Calu3 (cell line): ENCODE measurements around the gene HOXA10. TPM values are rescaled to one million over a fixed set of nuclear protein-coding genes. Genes with fewer than 3 reads are reported as not detected.

Source experiments
- BruUV-seq: library from RNA; stranded (reverse); fragments of 400-500 nt; replicated peaks from 2 replicates; lab custom pipeline; 2021; lab: Mats Ljungman, UMichigan
- CTCF ChIA-PET: fragments of 300-600 bp; sonication (Branson Sonifier 250); formaldehyde crosslinking; loops from one replicate; lab custom pipeline; 2022; ENCODE audit warnings: antibody characterized with exemption; lab: Charles Lee
- DNase-seq: peaks from one replicate; pipeline ENCODE4 v3.0.0; 2022
- H3K27ac Mint-ChIP-seq: one replicate; pipeline ENCODE4 v1.8.0; 2022; ENCODE audit warnings: mixed read lengths; ENCODE audit not compliant: unreplicated experiment
- H3K27me3 Mint-ChIP-seq: one replicate; pipeline ENCODE4 v1.8.0; 2022; ENCODE audit warnings: mixed read lengths; ENCODE audit not compliant: unreplicated experiment
- H3K36me3 Mint-ChIP-seq: one replicate; pipeline ENCODE4 v1.8.0; 2022; ENCODE audit warnings: mild to moderate bottlenecking, moderate library complexity, mixed read lengths; ENCODE audit not compliant: insufficient read depth, unreplicated experiment
- H3K4me1 Mint-ChIP-seq: one replicate; pipeline ENCODE4 v1.8.0; 2022; ENCODE audit warnings: mild to moderate bottlenecking, low read depth, mixed read lengths; ENCODE audit not compliant: unreplicated experiment
- H3K4me3 Mint-ChIP-seq: one replicate; pipeline ENCODE4 v1.8.0; 2022; ENCODE audit warnings: mild to moderate bottlenecking, low read depth, moderate library complexity, mixed read lengths; ENCODE audit not compliant: unreplicated experiment
- H3K9me3 Mint-ChIP-seq: one replicate; pipeline ENCODE4 v1.8.0; 2022; ENCODE audit warnings: low read depth, mixed read lengths; ENCODE audit not compliant: unreplicated experiment
- intact Hi-C: fragments of 100-400 bp; cut with micrococcal nuclease; formaldehyde crosslinking; loops from one replicate; pipeline ENCODE4 v1.10.0; 2022; ENCODE audit not compliant: unreplicated experiment
- total RNA-seq: library from RNA; stranded (reverse); gene quantifications from 2 replicates; pipeline ENCODE4 v1.2.3, GENCODE V29; 2022
- TF ChIP-seq, protein P1 (sequence below): fragments of 200-600 bp; IDR thresholded peaks from one replicate; pipeline ENCODE4 v1.8.0; 2022; ENCODE audit warnings: antibody characterized with exemption; ENCODE audit not compliant: unreplicated experiment

HOXA10 gene
- total RNA-seq, 1 experiment from 2014 or later, result 11.8 TPM

DNA sequence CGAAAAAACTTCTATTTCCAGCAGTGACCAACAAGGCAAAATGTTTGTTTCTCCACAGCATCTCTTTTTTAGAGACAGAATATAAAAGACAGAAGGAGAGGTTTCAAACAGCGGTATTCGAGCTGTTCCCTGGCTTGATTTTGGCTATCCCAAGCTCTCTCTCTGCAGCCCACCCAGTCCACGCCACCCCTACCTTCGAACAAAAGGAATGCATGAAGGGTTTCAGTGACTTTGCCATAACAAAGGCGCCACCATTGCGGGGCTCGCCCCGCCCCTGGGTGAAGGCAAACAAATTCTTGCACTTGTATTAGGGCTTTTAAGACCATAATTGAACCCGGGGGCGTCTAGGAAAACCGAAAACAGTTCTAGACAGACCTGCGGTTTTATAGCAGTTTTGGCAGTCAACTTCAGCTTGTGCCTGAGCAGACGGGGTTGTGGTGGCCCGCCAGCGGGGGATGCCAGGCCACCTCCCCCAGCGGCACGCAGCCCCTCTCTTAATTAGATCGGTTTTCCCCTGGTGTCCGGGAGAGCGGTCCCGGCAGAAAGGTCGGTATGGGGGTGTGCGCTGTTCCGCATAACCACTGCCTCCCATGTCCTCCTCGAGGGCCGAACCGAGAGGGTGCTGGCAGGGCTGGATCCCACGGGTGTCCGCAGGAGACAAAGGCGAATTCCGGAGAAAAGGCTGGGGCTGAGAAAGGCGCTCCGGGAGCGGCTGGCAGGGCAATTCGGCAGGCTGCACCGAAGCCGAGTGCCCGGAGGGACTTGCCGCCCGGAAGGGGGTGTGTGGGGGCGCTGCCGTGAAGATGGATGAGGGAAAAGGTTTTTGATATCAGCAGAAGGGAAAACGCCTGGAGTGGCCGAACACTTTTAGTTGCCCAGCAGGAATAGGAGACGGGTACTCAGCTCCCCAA is 13.6 kb upstream of the HOXA10 start:
- BruUV-seq, result no TSS peak
- H3K4me1 Mint-ChIP-seq, result peaks cover 7% of the 10 kb centered on the region
- H3K9me3 Mint-ChIP-seq, result no peaks in the 10 kb centered on the region
- TF ChIP-seq, protein P1, sequence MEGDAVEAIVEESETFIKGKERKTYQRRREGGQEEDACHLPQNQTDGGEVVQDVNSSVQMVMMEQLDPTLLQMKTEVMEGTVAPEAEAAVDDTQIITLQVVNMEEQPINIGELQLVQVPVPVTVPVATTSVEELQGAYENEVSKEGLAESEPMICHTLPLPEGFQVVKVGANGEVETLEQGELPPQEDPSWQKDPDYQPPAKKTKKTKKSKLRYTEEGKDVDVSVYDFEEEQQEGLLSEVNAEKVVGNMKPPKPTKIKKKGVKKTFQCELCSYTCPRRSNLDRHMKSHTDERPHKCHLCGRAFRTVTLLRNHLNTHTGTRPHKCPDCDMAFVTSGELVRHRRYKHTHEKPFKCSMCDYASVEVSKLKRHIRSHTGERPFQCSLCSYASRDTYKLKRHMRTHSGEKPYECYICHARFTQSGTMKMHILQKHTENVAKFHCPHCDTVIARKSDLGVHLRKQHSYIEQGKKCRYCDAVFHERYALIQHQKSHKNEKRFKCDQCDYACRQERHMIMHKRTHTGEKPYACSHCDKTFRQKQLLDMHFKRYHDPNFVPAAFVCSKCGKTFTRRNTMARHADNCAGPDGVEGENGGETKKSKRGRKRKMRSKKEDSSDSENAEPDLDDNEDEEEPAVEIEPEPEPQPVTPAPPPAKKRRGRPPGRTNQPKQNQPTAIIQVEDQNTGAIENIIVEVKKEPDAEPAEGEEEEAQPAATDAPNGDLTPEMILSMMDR, result no peak
- peaks cover 83% of the 10 kb centered on the region for H3K27me3 Mint-ChIP-seq
- CTCF ChIA-PET, result interaction anchor here (0.8 to 1.7 kb wide), 4 partner anchors 8 to 387 kb away, joined by 3 to 4 read pairs (median 3); no protein-coding TSS in a partner anchor
- no peak overlapping the region for H3K27ac Mint-ChIP-seq
- peak overlapping the region; percentile 76 for H3K4me3 Mint-ChIP-seq
- H3K36me3 Mint-ChIP-seq, result peaks cover 25% of the 10 kb centered on the region
- DNase-seq, result no peak
- intact Hi-C loops, result no loop called here

DNA sequence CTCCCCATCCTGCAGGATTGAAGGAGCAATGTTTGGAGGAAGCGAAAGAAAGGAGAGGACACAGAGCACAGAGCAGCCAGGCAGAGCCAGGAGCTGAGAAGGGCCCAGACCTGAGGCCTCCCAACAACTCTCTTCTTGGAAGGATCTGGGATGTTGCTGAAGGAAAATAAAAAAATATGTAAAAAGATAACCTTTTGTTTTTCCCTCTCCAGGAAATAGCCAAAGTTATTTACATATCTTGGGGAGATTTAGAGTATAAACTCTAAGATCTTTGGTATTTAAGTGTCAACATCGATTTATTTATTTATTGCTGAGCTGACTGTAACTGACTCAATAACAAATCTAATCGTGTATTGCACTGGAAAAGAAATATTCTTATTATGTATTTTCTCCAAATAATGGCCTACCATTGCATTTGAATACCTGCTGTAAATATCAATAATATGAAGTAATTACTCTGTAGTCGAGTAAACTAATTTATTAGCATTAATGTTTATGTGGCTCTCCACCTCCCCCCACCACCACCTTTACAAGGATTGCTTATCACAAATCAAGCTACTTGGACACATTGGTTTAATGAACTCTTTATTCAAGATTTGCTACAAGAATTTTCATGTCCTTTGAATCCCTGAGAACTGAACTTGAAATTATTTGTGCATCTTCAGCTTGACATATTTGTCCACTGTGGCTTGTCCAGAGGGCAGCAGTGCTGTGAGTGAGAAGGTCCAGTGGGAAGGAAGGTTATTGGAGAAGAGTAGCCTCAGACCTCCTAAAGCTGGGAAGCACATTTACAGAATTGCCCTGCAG is 12.8 kb upstream of the HOXA10 start:
- intact Hi-C loops, result no loop called here
- Mint-ChIP-seq H3K27ac (no peak overlapping the region), H3K4me3 (no peak overlapping the region), H3K27me3 (peaks cover 75% of the 10 kb centered on the region), H3K4me1 (peaks cover 7% of the 10 kb centered on the region), H3K36me3 (peaks cover 21% of the 10 kb centered on the region), H3K9me3 (no peaks in the 10 kb centered on the region)
- BruUV-seq, result no TSS peak
- CTCF ChIA-PET, result interaction anchor here (0.8 to 1.4 kb wide), 3 partner anchors 9 to 388 kb away, joined by 3 to 4 read pairs (median 3); no protein-coding TSS in a partner anchor
- TF ChIP-seq, protein P1, result no peak
- DNase-seq, result no peak

DNA sequence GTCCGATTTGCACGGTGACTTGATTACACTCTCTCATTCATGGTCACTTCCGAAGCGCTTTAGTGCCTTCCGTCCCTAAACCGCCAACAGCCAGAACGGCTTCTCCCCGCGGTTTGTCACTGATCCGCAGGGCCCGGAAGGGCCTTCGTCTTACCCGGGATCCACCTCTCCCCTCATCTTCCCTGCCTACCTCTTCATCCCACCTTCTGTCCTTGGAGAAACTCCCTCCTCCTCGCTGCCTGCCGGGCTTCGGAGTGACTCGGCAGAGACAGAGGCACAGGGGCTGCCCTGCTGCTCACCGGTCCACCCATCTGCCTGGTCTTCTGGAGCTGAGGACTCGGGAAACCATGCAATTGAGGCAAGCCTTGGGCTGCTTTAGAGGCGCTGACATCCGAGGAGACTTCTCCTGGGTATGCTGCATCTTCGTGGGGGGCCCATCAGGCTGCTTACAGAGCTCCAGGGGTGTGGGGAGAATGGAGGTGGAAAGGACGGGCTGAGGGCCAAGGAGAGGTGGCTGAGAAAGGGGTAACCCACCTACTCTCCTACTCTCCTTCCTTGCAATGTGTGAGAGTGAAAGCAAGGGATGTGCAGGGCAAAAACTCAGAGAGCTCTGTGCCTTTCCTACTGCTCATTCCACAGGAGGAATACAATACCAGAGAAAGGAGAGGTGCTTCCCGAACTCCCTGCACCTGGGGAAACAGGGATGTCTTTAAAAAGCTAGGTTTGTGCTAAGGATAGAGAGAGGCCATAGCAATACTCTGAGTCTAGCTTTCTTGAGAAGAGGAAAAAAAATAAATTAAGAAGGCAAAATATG is 11.9 kb upstream of the HOXA10 start:
- Mint-ChIP-seq H3K27me3 (peaks cover 66% of the 10 kb centered on the region), H3K4me1 (peaks cover 7% of the 10 kb centered on the region), H3K9me3 (no peaks in the 10 kb centered on the region), H3K27ac (no peak overlapping the region), H3K4me3 (peak overlapping the region; percentile 0), H3K36me3 (peaks cover 21% of the 10 kb centered on the region)
- CTCF ChIA-PET, result interaction anchor here (0.6 to 1.4 kb wide), 3 partner anchors 10 to 389 kb away, joined by 3 to 4 read pairs (median 3); no protein-coding TSS in a partner anchor
- no TSS peak for BruUV-seq
- TF ChIP-seq, protein P1, result no peak
- DNase-seq, result no peak
- intact Hi-C loops, result no loop called here
